Transverse colon (tissue), 4 donors: ENCODE measurements around the gene MEGF11.
"Not testable (repeated sequence)": the region's sequence is repeated elsewhere in the genome, so short reads cannot be mapped to it uniquely, and the experiment has no call there.

Experiments
- EP300 ChIP-seq: sonication (generic); formaldehyde crosslinking; IDR thresholded peaks from one replicate; pipeline ENCODE4 v1.6.1; 2017; ENCODE audit warnings: antibody characterized with exemption, low read depth
- POLR2A ChIP-seq: fragments of 450-650 bp; IDR thresholded peaks from one replicate; pipeline ENCODE4 v1.6.1; 2016; ENCODE audit warnings: antibody characterized with exemption, mild to moderate bottlenecking, moderate library complexity
- POLR2AphosphoS5 ChIP-seq, 3 donors: sonication (generic); formaldehyde crosslinking; IDR thresholded peaks; one replicate each; pipeline ENCODE4 v1.6.1; 2016; ENCODE audit warnings: antibody characterized with exemption in 3 of 3
- TF ChIP-seq, protein P1 (sequence below), 5 experiments: fragments of 200-600 bp in 3 of 5; fragments of 450-650 bp in 2 of 5; sonication (generic) in 3 of 5; IDR thresholded peaks; 1 replicate in 2 of 5; 2 replicates in 3 of 5; pipeline ENCODE4 v1.5.1; 2016 to 2017; ENCODE audit warnings: antibody characterized with exemption in 5 of 5, inconsistent platforms in 3 of 5, mild to moderate bottlenecking in 2 of 5, moderate library complexity in 1 of 5

DNA sequence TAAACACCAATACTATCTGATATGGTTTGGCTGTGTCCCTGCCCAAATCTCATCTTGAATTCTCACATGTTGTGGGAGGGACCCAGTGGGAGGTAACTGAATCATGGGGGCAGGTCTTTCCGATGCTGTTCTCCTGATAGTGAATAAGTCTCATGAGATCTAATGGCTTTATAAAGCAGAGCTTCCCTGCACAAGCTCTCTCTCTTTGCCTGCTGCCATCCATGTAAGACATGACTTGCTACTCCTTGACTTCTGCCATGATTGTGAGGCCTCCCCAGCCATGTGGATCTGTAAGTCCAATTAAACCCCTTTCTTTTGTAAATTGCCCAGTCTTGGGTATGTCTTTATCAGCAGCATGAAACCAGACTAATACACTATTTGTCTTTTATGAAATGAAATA lies 9.3 kb upstream of the MEGF11 start:
- TF ChIP-seq POLR2A; EP300; POLR2AphosphoS5 (IDR thresholded peaks at IDR 0.05): not testable (repeated sequence)
- TF ChIP-seq, protein P1, sequence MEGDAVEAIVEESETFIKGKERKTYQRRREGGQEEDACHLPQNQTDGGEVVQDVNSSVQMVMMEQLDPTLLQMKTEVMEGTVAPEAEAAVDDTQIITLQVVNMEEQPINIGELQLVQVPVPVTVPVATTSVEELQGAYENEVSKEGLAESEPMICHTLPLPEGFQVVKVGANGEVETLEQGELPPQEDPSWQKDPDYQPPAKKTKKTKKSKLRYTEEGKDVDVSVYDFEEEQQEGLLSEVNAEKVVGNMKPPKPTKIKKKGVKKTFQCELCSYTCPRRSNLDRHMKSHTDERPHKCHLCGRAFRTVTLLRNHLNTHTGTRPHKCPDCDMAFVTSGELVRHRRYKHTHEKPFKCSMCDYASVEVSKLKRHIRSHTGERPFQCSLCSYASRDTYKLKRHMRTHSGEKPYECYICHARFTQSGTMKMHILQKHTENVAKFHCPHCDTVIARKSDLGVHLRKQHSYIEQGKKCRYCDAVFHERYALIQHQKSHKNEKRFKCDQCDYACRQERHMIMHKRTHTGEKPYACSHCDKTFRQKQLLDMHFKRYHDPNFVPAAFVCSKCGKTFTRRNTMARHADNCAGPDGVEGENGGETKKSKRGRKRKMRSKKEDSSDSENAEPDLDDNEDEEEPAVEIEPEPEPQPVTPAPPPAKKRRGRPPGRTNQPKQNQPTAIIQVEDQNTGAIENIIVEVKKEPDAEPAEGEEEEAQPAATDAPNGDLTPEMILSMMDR (IDR thresholded peaks at IDR 0.05): not testable (repeated sequence)
